Inflammatory macrophage treated with lipopolysaccharide for 4 hours (primary cell): ENCODE data around the gene SYTL1.
A peak's percentile ranks its signal among the peaks of the same experiment; 100 is the strongest.

Experiments used
- DNase-seq: peaks from one replicate; pipeline ENCODE4 v3.0.0-alpha.2; 2020

SYTL1 gene

GRCh38 chr1:27349784-27350662, 8.2 kb downstream of the SYTL1 start:
- DNase-seq: no peak

- DNase-seq: no peak
These were observed 9.1 kb downstream of the SYTL1 start for GRCh38 chr1:27350663-27351540.

- no peak for DNase-seq
These were observed 9.8 kb downstream of the SYTL1 start for GRCh38 chr1:27351541-27352107.

GRCh38 chr1:27353166-27353565, 11.3 kb downstream of the SYTL1 start:
- no peak for DNase-seq

GRCh38 chr1:27353629-27354028, 11.8 kb downstream of the SYTL1 start:
- no peak for DNase-seq

- no peak for DNase-seq
These were observed 13.9 kb downstream of the SYTL1 start for GRCh38 chr1:27355683-27356082.

GRCh38 chr1:27356277-27356618, 14.4 kb downstream of the SYTL1 start:
- DNase-seq: no peak

GRCh38 chr1:27356619-27357280, 14.9 kb downstream of the SYTL1 start:
- DNase-seq: no peak

- peak; percentile 62 for DNase-seq
These were observed 15.6 kb downstream of the SYTL1 start for GRCh38 chr1:27357281-27358037.

- DNase-seq: no peak
These were observed 16.5 kb downstream of the SYTL1 start for GRCh38 chr1:27358038-27358927.

- DNase-seq: no peak
These were observed 17.1 kb downstream of the SYTL1 start for GRCh38 chr1:27358928-27359313.

- DNase-seq: no peak
These were observed 18.0 kb downstream of the SYTL1 start for GRCh38 chr1:27359822-27360158.

GRCh38 chr1:27360159-27361043, 18.6 kb downstream of the SYTL1 start:
- no peak for DNase-seq

GRCh38 chr1:27361044-27361402, 19.2 kb downstream of the SYTL1 start:
- no peak for DNase-seq

- DNase-seq: no peak
These were observed 19.7 kb downstream of the SYTL1 start for GRCh38 chr1:27361553-27361952.

GRCh38 chr1:27363766-27364695, 22.2 kb downstream of the SYTL1 start:
- DNase-seq: no peak

GRCh38 chr1:27364696-27365371, 23.0 kb downstream of the SYTL1 start:
- DNase-seq: no peak

- peak; percentile 82 for DNase-seq
These were observed 23.7 kb downstream of the SYTL1 start for GRCh38 chr1:27365372-27366112.
